ENCODE measurements around the gene QTRT2. TPM values are rescaled to one million over a fixed set of nuclear protein-coding genes. Genes with fewer than 3 reads are reported as not detected.

QTRT2 gene
- total RNA-seq, 1 experiment from 2014 or later: 84.1 TPM

GRCh38 chr3:114111060-114111770 lies 54.7 kb downstream of the QTRT2 start:
- no peaks in the 10 kb centered on the region for H3K23me2 ChIP-seq (ENCODE audit: insufficient read length, low read depth, low read length, poor library complexity, severe bottlenecking)
- no peak for DNase-seq
- H2BK15ac ChIP-seq (ENCODE audit: low read depth, low read length): no peak overlapping the region
- no peak overlapping the region for H3K56ac ChIP-seq (ENCODE audit: insufficient read length, low read depth, low read length)
- no peak overlapping the region for H3K18ac ChIP-seq (ENCODE audit: insufficient read length, low read depth, low read length)
- H3K27ac Mint-ChIP-seq: 0 out of 7 replicates have a peak overlapping the region, but pooled peaks of 1 of the 3 experiments have one; percentile 24
- no peak overlapping the region for H2BK12ac ChIP-seq (ENCODE audit: insufficient read length, low read depth, low read length)
- no peak overlapping the region for H3K27ac ChIP-seq (ENCODE audit: insufficient read length, low read depth, low read length)
- no peak overlapping the region for H3K23ac ChIP-seq (ENCODE audit: insufficient read length, low read depth, low read length)
- no peaks in the 10 kb centered on the region; the same call in 1 of the 2 replicates for H3K27me3 Mint-ChIP-seq (ENCODE audit: low read depth)
- peaks cover 31 to 33% of the 10 kb centered on the region in 2 experiments for H3K4me1 Mint-ChIP-seq
- H3T11ph ChIP-seq (ENCODE audit: low read length): no peak overlapping the region
- TF ChIP-seq CTCF (conservative IDR thresholded peaks at IDR 0.05): no peak
- no peak overlapping the region for H2BK20ac ChIP-seq (ENCODE audit: low read depth, low read length, poor library complexity, severe bottlenecking)
- no peak overlapping the region for H3K14ac ChIP-seq (ENCODE audit: insufficient read depth, low read length)
- no peaks in the 10 kb centered on the region for H3K79me2 ChIP-seq (ENCODE audit: insufficient read depth, low read length)
- WGBS (ENCODE audit: extremely low coverage, insufficient read length, low lambda C conversion rate): no CpG with 5 or more reads among the region's 3 CpGs
- no peaks in the 10 kb centered on the region for H3K79me1 ChIP-seq (ENCODE audit: insufficient read depth, low read depth, low read length, poor library complexity, severe bottlenecking)
- H3K9me3 Mint-ChIP-seq: no peaks in the 10 kb centered on the region; a peak in 1 of 5 replicates
- H3K27me3 ChIP-seq (ENCODE audit: insufficient read depth, low read length): no peaks in the 10 kb centered on the region
- H4K20me1 ChIP-seq (ENCODE audit: control insufficient read depth, insufficient read depth, insufficient read length): no peaks in the 10 kb centered on the region
- H3K4me1 ChIP-seq (ENCODE audit: insufficient read depth, low read length): peaks cover 5% of the 10 kb centered on the region; the same call in 1 of the 2 replicates
- no peak overlapping the region for H2BK120ac ChIP-seq (ENCODE audit: low read depth, low read length, poor library complexity, severe bottlenecking)
- H3K4ac ChIP-seq (ENCODE audit: low read depth, low read length): no peak overlapping the region
- no peak overlapping the region for H2AFZ ChIP-seq (ENCODE audit: low read length)
- H3K36me3 Mint-ChIP-seq (ENCODE audit: insufficient read depth in 1 of 3, low read depth in 3 of 3): no peaks in the 10 kb centered on the region
- H4K91ac ChIP-seq (ENCODE audit: insufficient read length, low read depth, low read length): no peak overlapping the region
- H3K4me2 ChIP-seq (ENCODE audit: insufficient read depth, insufficient read length, low read length): no peak overlapping the region
- H3K4me3 Mint-ChIP-seq: no peak overlapping the region
- no peak overlapping the region for H2BK5ac ChIP-seq (ENCODE audit: insufficient read length, low read length)
- no peak overlapping the region for H2AK5ac ChIP-seq (ENCODE audit: insufficient read length, low read length)
- no peaks in the 10 kb centered on the region for H3K9me3 ChIP-seq (ENCODE audit: control insufficient read depth, low read depth, low read length)
- no peak overlapping the region for H4K5ac ChIP-seq (ENCODE audit: insufficient read length, low read depth, low read length)
- H4K8ac ChIP-seq (replicated peaks; ENCODE audit: insufficient read length, low read depth, low read length): no peak overlapping the region
- H3K9ac ChIP-seq (ENCODE audit: extremely low read depth, insufficient read length, low read length): no peak overlapping the region

All from H9 (cell line).